Endothelial cell of umbilical vein (primary cell): ENCODE data around the gene RNF112. TPM values are rescaled to one million over a fixed set of nuclear protein-coding genes. Genes with fewer than 3 reads are reported as not detected.

ENCODE experiments used
- BruUV-seq: library from RNA; stranded (reverse); fragments of 400-500 nt; replicated peaks from 2 replicates; lab custom pipeline; 2021; lab: Mats Ljungman, UMichigan
- CTCF ChIA-PET: fragments of 300-600, 350-600 bp; sonication (Branson Sonifier 250); formaldehyde crosslinking; loops from one replicate; lab custom pipeline; 2021; ENCODE audit warnings: antibody characterized with exemption, inconsistent platforms; lab: Charles Lee
- POLR2A ChIA-PET: fragments of 300-600, 350-600 bp; sonication (Branson Sonifier 250); formaldehyde crosslinking; loops from one replicate; lab custom pipeline; 2021; ENCODE audit warnings: antibody characterized with exemption, inconsistent platforms; lab: Charles Lee
- DNase-seq: peaks from one replicate; pipeline ENCODE4 v3.0.0-alpha.2; 2011; ENCODE audit warnings: low read depth, low spot score
- FAIRE-seq: peaks from 2 replicates; lab custom pipeline; 2011; peaks lifted over from hg19 to GRCh38; lab: Jason Lieb, UNC
- H2AFZ ChIP-seq: 2 replicates; pipeline ENCODE4 v1.6.0; 2012; ENCODE audit warnings: low read depth, low read length, control low read depth, inconsistent platforms
- H3K27ac ChIP-seq: 2 replicates; pipeline ENCODE4 v1.5.1; 2011; ENCODE audit warnings: low read depth, mild to moderate bottlenecking, control low read depth, low read length, moderate library complexity; ENCODE audit not compliant: insufficient read depth
- H3K27me3 ChIP-seq, 2 experiments: 2 replicates each; pipeline versions ENCODE4 v1.6.0 to v1.6.1; 2011; ENCODE audit warnings: low read length in 2 of 2, mixed read lengths in 1 of 2; ENCODE audit not compliant: control insufficient read depth in 2 of 2, insufficient read depth in 2 of 2
- H3K36me3 ChIP-seq, 2 experiments: 2 replicates in 1 of 2; 3 replicates in 1 of 2; pipeline ENCODE4 v1.5.1; 2011; ENCODE audit warnings: low read length in 2 of 2, mild to moderate bottlenecking in 1 of 2, moderate library complexity in 1 of 2; ENCODE audit not compliant: control insufficient read depth in 2 of 2, insufficient read depth in 2 of 2; ENCODE audit errors: extremely low read depth in 1 of 2
- H3K4me1 ChIP-seq: 3 replicates; pipeline ENCODE4 v1.5.1; 2011; ENCODE audit warnings: mild to moderate bottlenecking, low read length; ENCODE audit not compliant: control insufficient read depth, insufficient read depth; ENCODE audit errors: extremely low read depth
- H3K4me2 ChIP-seq: 2 replicates; pipeline ENCODE4 v1.6.1; 2011; ENCODE audit warnings: low read length, control low read depth, mixed read lengths; ENCODE audit not compliant: insufficient read depth
- H3K4me3 ChIP-seq, 3 experiments: fragments of 200-600 bp in 1 of 3; sonication (generic), shearing (Covaris generic) in 1 of 3; replicated peaks in 1 of 3; 2 replicates each; pipeline ENCODE4 v1.5.1; 2011 to 2016; ENCODE audit warnings: control low read depth in 3 of 3, low read length in 3 of 3, mild to moderate bottlenecking in 2 of 3, inconsistent platforms in 1 of 3, low read depth in 1 of 3, moderate library complexity in 1 of 3; ENCODE audit not compliant: insufficient read depth in 1 of 3
- H3K79me2 ChIP-seq: 2 replicates; pipeline ENCODE4 v1.6.0; 2012; ENCODE audit warnings: low read length, inconsistent platforms; ENCODE audit not compliant: control insufficient read depth, insufficient read depth
- H3K9ac ChIP-seq: replicated peaks from 2 replicates; pipeline ENCODE3; 2011; ENCODE audit warnings: low read length, control low read depth; ENCODE audit not compliant: insufficient read depth; ENCODE audit errors: extremely low read depth
- H3K9me1 ChIP-seq: replicated peaks from 3 replicates; pipeline ENCODE4 v1.6.0; 2011; ENCODE audit warnings: mild to moderate bottlenecking, low read length; ENCODE audit not compliant: control insufficient read depth, insufficient read depth; ENCODE audit errors: extremely low read depth
- H3K9me3 ChIP-seq: replicated peaks from 2 replicates; pipeline ENCODE4 v1.5.1; 2012; ENCODE audit warnings: low read length, inconsistent platforms; ENCODE audit not compliant: control insufficient read depth, insufficient read depth
- H4K20me1 ChIP-seq: replicated peaks from 2 replicates; pipeline ENCODE3; 2011; ENCODE audit warnings: mild to moderate bottlenecking, low read length; ENCODE audit not compliant: control insufficient read depth, insufficient read depth; ENCODE audit errors: extremely low read depth
- CTCF ChIP-seq, 2 donors: IDR thresholded peaks; 1 replicate in 1 of 2; 2 replicates in 1 of 2; pipeline ENCODE4 v1.5.1; 2011; ENCODE audit warnings: low read length in 2 of 2, mild to moderate bottlenecking in 2 of 2, moderate library complexity in 2 of 2, control low read depth in 1 of 2, inconsistent platforms in 1 of 2, low read depth in 1 of 2; ENCODE audit not compliant: insufficient read depth in 1 of 2; ENCODE audit errors: extremely low read depth in 1 of 2
- EZH2 ChIP-seq: IDR thresholded peaks from 2 replicates; pipeline ENCODE4 v1.6.1; 2012; ENCODE audit warnings: borderline replicate concordance, low read depth, mild to moderate bottlenecking, moderate library complexity, low read length, inconsistent platforms; ENCODE audit not compliant: severe bottlenecking
- FOS ChIP-seq: IDR thresholded peaks from 2 replicates; pipeline ENCODE4 v1.6.1; 2011; ENCODE audit warnings: mild to moderate bottlenecking, low read length, moderate library complexity, borderline replicate concordance; ENCODE audit not compliant: insufficient read depth
- GATA2 ChIP-seq: IDR thresholded peaks from 2 replicates; pipeline ENCODE4 v1.7.0; 2011; ENCODE audit warnings: low read depth, mild to moderate bottlenecking, moderate library complexity, mixed read lengths, low read length; ENCODE audit not compliant: insufficient read length, insufficient read depth
- JUN ChIP-seq: IDR thresholded peaks from 2 replicates; pipeline ENCODE4 v1.6.1; 2011; ENCODE audit warnings: borderline replicate concordance, low read depth; ENCODE audit not compliant: insufficient read length, insufficient read depth
- MAX ChIP-seq: IDR thresholded peaks from 2 replicates; pipeline ENCODE4 v1.6.1; 2011; ENCODE audit not compliant: insufficient read depth, insufficient read length
- MYC ChIP-seq: IDR thresholded peaks from one replicate; pipeline ENCODE4 v1.6.1; 2011; ENCODE audit warnings: mild to moderate bottlenecking, low read depth, low read length
- POLR2A ChIP-seq: IDR thresholded peaks from 2 replicates; pipeline ENCODE4 v1.6.1; 2012; ENCODE audit warnings: low read depth, mild to moderate bottlenecking, control low read depth, low read length
- POLR2AphosphoS5 ChIP-seq: IDR thresholded peaks from 2 replicates; pipeline ENCODE4 v1.6.1; 2012; ENCODE audit warnings: low read depth, mild to moderate bottlenecking, control low read depth, low read length, moderate library complexity; ENCODE audit not compliant: insufficient read depth
- dilution Hi-C: fragments of 300-500 bp; cut with MboI; formaldehyde crosslinking; loops from one replicate; pipeline ENCODE4 v1.15.0; 2019; ENCODE audit warnings: low sequenced_read_pairs; ENCODE audit not compliant: extremely low pct_ligation_motif_present
- intact Hi-C: fragments of 100-400 bp; cut with micrococcal nuclease; formaldehyde crosslinking; loops from one replicate; pipeline ENCODE4 v1.10.0; 2022
- polyA plus RNA-seq, 4 experiments: library from polyadenylated mRNA; depleted of rRNA in 3 of 4; stranded (reverse) in 3 of 4; unstranded in 1 of 4; fragments of >200 nt; gene quantifications; 2 replicates each; pipeline versions ENCODE4 v1.2.1 to v1.2.3, GENCODE V29; 2011 to 2012; ENCODE audit warnings: missing spikeins in 1 of 4
- total RNA-seq: library from RNA; stranded (reverse); gene quantifications from 2 replicates; pipeline ENCODE4 v1.2.3, GENCODE V29; 2021

Gene RNF112
- total and polyA plus RNA-seq, 2 donors (not counting 3 experiments of a cell fraction or from before 2014, with no cell fraction given): 0.06 to 0.11 TPM

GRCh38 chr17:19405114-19405513 lies 5.9 kb upstream of the RNF112 start:
- TF ChIP-seq MYC: no peak
- TF ChIP-seq POLR2A: no peak
- TF ChIP-seq GATA2: no peak
- no peak for TF ChIP-seq POLR2AphosphoS5
- no peak for TF ChIP-seq MAX
- no peak for TF ChIP-seq CTCF (IDR thresholded peaks at IDR 0.05; ENCODE audit: extremely low read depth in 1 of 2, insufficient read depth in 1 of 2, low read depth in 1 of 2, low read length in 2 of 2)
- no peak for TF ChIP-seq FOS
- TF ChIP-seq EZH2: no peak
- no peak for TF ChIP-seq JUN
- H3K27ac ChIP-seq: no peak overlapping the region
- no peaks in the 10 kb centered on the region for H3K36me3 ChIP-seq
- H3K9me3 ChIP-seq: no peaks in the 10 kb centered on the region
- BruUV-seq: no TSS peak
- no peak for DNase-seq
- dilution Hi-C loops (no loop called here), intact Hi-C loops (no loop called here)
- H2AFZ ChIP-seq: no peak overlapping the region
- H3K9me1 ChIP-seq: no peaks in the 10 kb centered on the region
- ChIA-PET CTCF (interaction anchor here (0.9 kb wide), 1 partner anchor 10 kb away, joined by 3 read pairs; no protein-coding TSS in a partner anchor), POLR2A (no interaction called here)
- H3K79me2 ChIP-seq: no peaks in the 10 kb centered on the region
- H3K27me3 ChIP-seq: peaks cover 0 to 4% of the 10 kb centered on the region in 2 experiments
- no peaks in the 10 kb centered on the region for H3K4me1 ChIP-seq
- no peak for FAIRE-seq
- H4K20me1 ChIP-seq: no peaks in the 10 kb centered on the region
- no peak overlapping the region for H3K4me3 ChIP-seq
- H3K4me2 ChIP-seq: no peak overlapping the region
- H3K9ac ChIP-seq: no peak overlapping the region
